Neural progenitor cell (in vitro differentiated cells): ENCODE measurements around the gene UHMK1. TPM values are rescaled to one million over a fixed set of nuclear protein-coding genes. Genes with fewer than 3 reads are reported as not detected.

ENCODE experiments used
- DNase-seq: peaks from one replicate; pipeline ENCODE4 v3.0.0-alpha.2; 2016; ENCODE audit warnings: low spot score
- H2AFZ ChIP-seq: fragments of 200-600 bp; sonication (generic); replicated peaks from 2 replicates; pipeline ENCODE4 v1.6.1; 2016; ENCODE audit warnings: antibody characterized with exemption
- H3F3A ChIP-seq: fragments of 200-600 bp; sonication (generic); 2 replicates; pipeline ENCODE4 v1.6.1; 2016; ENCODE audit warnings: antibody characterized with exemption, low read depth
- H3K27ac ChIP-seq: fragments of 200-600 bp; sonication (generic); 2 replicates; pipeline ENCODE4 v1.5.1; 2016; ENCODE audit warnings: mild to moderate bottlenecking
- H3K27me3 ChIP-seq: fragments of 200-600 bp; sonication (generic); 2 replicates; pipeline ENCODE4 v1.6.1; 2016; ENCODE audit warnings: mild to moderate bottlenecking, moderate library complexity
- H3K36me3 ChIP-seq: fragments of 200-600 bp; sonication (generic); 2 replicates; pipeline ENCODE4 v1.5.1; 2016
- H3K4me1 ChIP-seq: fragments of 200-600 bp; sonication (generic); 2 replicates; pipeline ENCODE4 v1.6.1; 2016; ENCODE audit warnings: mixed run types
- H3K4me2 ChIP-seq: fragments of 200-600 bp; sonication (generic); 2 replicates; pipeline ENCODE4 v1.6.1; 2016
- H3K4me3 ChIP-seq: fragments of 200-600 bp; sonication (generic); 2 replicates; pipeline ENCODE4 v1.5.1; 2016
- H3K79me2 ChIP-seq: fragments of 200-600 bp; sonication (generic); 2 replicates; pipeline ENCODE4 v1.6.1; 2016; ENCODE audit warnings: low read depth
- H3K9ac ChIP-seq: fragments of 200-600 bp; sonication (generic); 2 replicates; pipeline ENCODE4 v1.6.1; 2016
- H3K9me3 ChIP-seq: fragments of 200-600 bp; sonication (generic); 2 replicates; pipeline ENCODE4 v1.5.1; 2016; ENCODE audit warnings: low read depth
- H4K20me1 ChIP-seq: fragments of 200-600 bp; sonication (generic); 2 replicates; pipeline ENCODE4 v1.6.1; 2016; ENCODE audit warnings: low read depth
- H3K27ac Mint-ChIP-seq: 3 replicates; pipeline ENCODE4 v1.8.0; 2021; ENCODE audit warnings: mixed read lengths
- H3K27me3 Mint-ChIP-seq: 2 replicates; pipeline ENCODE4 v1.8.0; 2022; ENCODE audit warnings: low read depth, mild to moderate bottlenecking, inconsistent platforms, moderate library complexity, mixed read lengths; ENCODE audit not compliant: insufficient read depth
- H3K36me3 Mint-ChIP-seq: 3 replicates; pipeline ENCODE4 v1.8.0; 2021; ENCODE audit warnings: mixed read lengths
- H3K4me1 Mint-ChIP-seq: 3 replicates; pipeline ENCODE4 v1.8.0; 2021; ENCODE audit warnings: mixed read lengths
- H3K4me3 Mint-ChIP-seq: 3 replicates; pipeline ENCODE4 v1.8.0; 2021; ENCODE audit warnings: mild to moderate bottlenecking, moderate library complexity, mixed read lengths
- H3K9me3 Mint-ChIP-seq: 3 replicates; pipeline ENCODE4 v1.8.0; 2020; ENCODE audit warnings: mixed read lengths
- EZH2 ChIP-seq: fragments of 200-600 bp; sonication (generic); IDR thresholded peaks from 2 replicates; pipeline ENCODE4 v1.6.1; 2017; ENCODE audit warnings: antibody characterized with exemption, mild to moderate bottlenecking, moderate library complexity
- EZH2phosphoT487 ChIP-seq: fragments of 200-600 bp; sonication (generic); IDR thresholded peaks from 2 replicates; pipeline ENCODE4 v1.6.1; 2017; ENCODE audit warnings: antibody characterized with exemption
- total RNA-seq: library from RNA; depleted of rRNA; stranded (reverse); fragments of >200 nt; gene quantifications from 2 replicates; pipeline ENCODE4 v1.2.3, GENCODE V29; 2015; ENCODE audit warnings: low replicate concordance
- TF ChIP-seq, protein P1 (sequence below): fragments of 200-600 bp; sonication (generic); IDR thresholded peaks from 2 replicates; pipeline ENCODE4 v1.5.1; 2017; ENCODE audit warnings: antibody characterized with exemption, mild to moderate bottlenecking

Gene UHMK1
- total RNA-seq, 1 donor from 2014 or later: 48.8 TPM

DNA sequence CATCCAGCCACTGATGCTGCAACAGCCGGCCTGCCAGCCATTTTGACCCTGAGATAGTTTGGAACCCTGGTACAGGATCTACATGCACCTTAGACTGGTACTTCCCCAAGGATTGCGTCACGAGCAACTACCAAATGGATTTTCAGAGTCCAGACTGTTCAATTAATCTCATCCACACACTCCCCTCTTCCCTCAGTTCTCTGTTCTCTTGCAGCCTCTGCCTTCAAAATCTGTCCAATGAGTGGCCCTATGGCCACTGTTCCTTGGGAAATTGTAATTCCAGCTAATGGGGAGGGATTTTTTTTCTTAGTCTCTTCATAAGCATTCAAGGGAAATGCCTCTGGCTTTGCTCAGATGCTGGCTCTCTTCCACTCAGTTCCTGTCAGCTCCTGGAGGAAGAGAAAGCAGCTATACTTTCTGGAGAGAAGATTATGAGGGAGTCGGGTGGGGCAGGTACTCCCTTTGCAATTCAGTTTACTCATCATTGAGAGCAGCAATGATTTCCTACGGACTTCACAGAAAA, 44.1 kb downstream of the UHMK1 start:
- H3K79me2 ChIP-seq: no peaks in the 10 kb centered on the region
- H3F3A ChIP-seq: no peaks in the 10 kb centered on the region
- H3K9me3 ChIP-seq: no peaks in the 10 kb centered on the region
- no peaks in the 10 kb centered on the region for H3K36me3 ChIP-seq
- no peaks in the 10 kb centered on the region for H3K4me1 ChIP-seq
- no peak for DNase-seq
- Mint-ChIP-seq H3K36me3 (peaks cover 4% of the 10 kb centered on the region), H3K27me3 (no peaks in the 10 kb centered on the region), H3K4me1 (no peaks in the 10 kb centered on the region), H3K9me3 (peaks cover 3% of the 10 kb centered on the region), H3K27ac (no peak overlapping the region), H3K4me3 (no peak overlapping the region)
- no peak overlapping the region for H3K9ac ChIP-seq
- H2AFZ ChIP-seq: no peak overlapping the region
- TF ChIP-seq EZH2: no peak
- TF ChIP-seq, protein P1, sequence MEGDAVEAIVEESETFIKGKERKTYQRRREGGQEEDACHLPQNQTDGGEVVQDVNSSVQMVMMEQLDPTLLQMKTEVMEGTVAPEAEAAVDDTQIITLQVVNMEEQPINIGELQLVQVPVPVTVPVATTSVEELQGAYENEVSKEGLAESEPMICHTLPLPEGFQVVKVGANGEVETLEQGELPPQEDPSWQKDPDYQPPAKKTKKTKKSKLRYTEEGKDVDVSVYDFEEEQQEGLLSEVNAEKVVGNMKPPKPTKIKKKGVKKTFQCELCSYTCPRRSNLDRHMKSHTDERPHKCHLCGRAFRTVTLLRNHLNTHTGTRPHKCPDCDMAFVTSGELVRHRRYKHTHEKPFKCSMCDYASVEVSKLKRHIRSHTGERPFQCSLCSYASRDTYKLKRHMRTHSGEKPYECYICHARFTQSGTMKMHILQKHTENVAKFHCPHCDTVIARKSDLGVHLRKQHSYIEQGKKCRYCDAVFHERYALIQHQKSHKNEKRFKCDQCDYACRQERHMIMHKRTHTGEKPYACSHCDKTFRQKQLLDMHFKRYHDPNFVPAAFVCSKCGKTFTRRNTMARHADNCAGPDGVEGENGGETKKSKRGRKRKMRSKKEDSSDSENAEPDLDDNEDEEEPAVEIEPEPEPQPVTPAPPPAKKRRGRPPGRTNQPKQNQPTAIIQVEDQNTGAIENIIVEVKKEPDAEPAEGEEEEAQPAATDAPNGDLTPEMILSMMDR: no peak
- TF ChIP-seq EZH2phosphoT487: no peak
- no peak overlapping the region for H3K4me3 ChIP-seq
- H3K4me2 ChIP-seq: no peak overlapping the region
- no peaks in the 10 kb centered on the region for H3K27me3 ChIP-seq
- no peaks in the 10 kb centered on the region for H4K20me1 ChIP-seq
- H3K27ac ChIP-seq: no peak overlapping the region

- peaks cover 3% of the 10 kb centered on the region for H3K9me3 Mint-ChIP-seq
- H3K27ac ChIP-seq: no peak overlapping the region
- H3K4me3 Mint-ChIP-seq: no peak overlapping the region
- H3K9ac ChIP-seq: no peak overlapping the region
- no peaks in the 10 kb centered on the region for H3K4me1 ChIP-seq
- DNase-seq: no peak
- H3K79me2 ChIP-seq: no peaks in the 10 kb centered on the region
- peaks cover 4% of the 10 kb centered on the region for H3K36me3 Mint-ChIP-seq
- H3K27me3 ChIP-seq: no peaks in the 10 kb centered on the region
- H4K20me1 ChIP-seq: no peaks in the 10 kb centered on the region
- TF ChIP-seq, protein P1: no peak
- TF ChIP-seq EZH2: no peak
- TF ChIP-seq EZH2phosphoT487: no peak
- no peak overlapping the region for H3K4me2 ChIP-seq
- no peak overlapping the region for H3K4me3 ChIP-seq
- no peaks in the 10 kb centered on the region for H3K27me3 Mint-ChIP-seq
- H3K9me3 ChIP-seq: no peaks in the 10 kb centered on the region
- no peak overlapping the region for H3K27ac Mint-ChIP-seq
- no peaks in the 10 kb centered on the region for H3K4me1 Mint-ChIP-seq
- H2AFZ ChIP-seq: no peak overlapping the region
- no peaks in the 10 kb centered on the region for H3K36me3 ChIP-seq
- no peaks in the 10 kb centered on the region for H3F3A ChIP-seq
Measured at GRCh38 chr1:162543228-162543627, 45.6 kb downstream of the UHMK1 start.

DNA sequence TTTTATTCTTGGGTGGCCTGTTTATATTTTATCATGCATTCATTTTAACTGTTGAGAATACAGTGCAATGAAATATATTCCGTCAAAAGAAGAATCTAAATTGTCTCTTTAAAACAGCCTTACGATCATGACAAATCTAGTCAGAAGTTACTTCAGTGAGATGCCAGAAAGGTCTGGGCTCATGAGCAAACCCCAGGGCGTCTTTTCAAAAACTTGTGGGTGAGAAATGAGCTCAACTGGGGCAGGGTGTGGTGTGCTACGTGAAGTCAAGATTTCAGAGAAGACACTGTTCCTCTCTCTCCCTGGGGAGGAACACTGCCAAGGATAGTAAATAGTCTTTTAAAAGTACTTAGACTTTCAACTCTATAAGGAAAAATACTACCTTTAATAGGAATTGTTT, 50.6 kb downstream of the UHMK1 start:
- peaks cover 2% of the 10 kb centered on the region for H3K9me3 Mint-ChIP-seq
- H3K36me3 Mint-ChIP-seq: peaks cover 2% of the 10 kb centered on the region
- H3K27ac Mint-ChIP-seq: no peak overlapping the region
- no peaks in the 10 kb centered on the region for H3K79me2 ChIP-seq
- no peak overlapping the region for H3K4me3 ChIP-seq
- no peak for TF ChIP-seq EZH2
- no peak for TF ChIP-seq EZH2phosphoT487
- TF ChIP-seq, protein P1: no peak
- no peaks in the 10 kb centered on the region for H3K9me3 ChIP-seq
- H3K4me1 ChIP-seq: no peaks in the 10 kb centered on the region
- H3K4me3 Mint-ChIP-seq: no peak overlapping the region
- H3K4me1 Mint-ChIP-seq: no peaks in the 10 kb centered on the region
- no peak overlapping the region for H3K27ac ChIP-seq
- H3F3A ChIP-seq: no peaks in the 10 kb centered on the region
- H3K27me3 Mint-ChIP-seq: peaks cover 2% of the 10 kb centered on the region
- H4K20me1 ChIP-seq: no peaks in the 10 kb centered on the region
- H3K9ac ChIP-seq: no peak overlapping the region
- DNase-seq: no peak
- no peaks in the 10 kb centered on the region for H3K27me3 ChIP-seq
- no peak overlapping the region for H3K4me2 ChIP-seq
- H3K36me3 ChIP-seq: no peaks in the 10 kb centered on the region
- no peak overlapping the region for H2AFZ ChIP-seq
